ENCODE measurements around the gene GPR157. TPM values are rescaled to one million over a fixed set of nuclear protein-coding genes. Genes with fewer than 3 reads are reported as not detected.

GPR157 gene
- total RNA-seq, 1 donor from 2014 or later, result 0.76 TPM

DNA sequence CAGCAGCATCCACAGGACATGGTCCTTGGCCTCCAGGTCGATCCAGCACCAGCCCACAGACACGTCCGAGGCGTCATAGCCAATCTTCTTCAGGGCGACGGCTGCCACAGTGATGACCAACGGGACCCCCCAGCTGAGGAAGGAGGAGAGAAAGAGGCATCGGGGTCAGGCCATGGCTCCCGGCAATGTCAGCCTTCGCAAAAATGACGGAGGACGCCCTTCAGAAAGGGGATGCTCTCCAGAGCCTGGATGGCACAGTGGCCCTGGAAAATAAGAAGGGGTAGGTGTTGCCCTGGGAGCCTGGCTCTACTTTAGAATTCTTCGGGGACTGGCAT is 17.6 kb downstream of the GPR157 start:
- Mint-ChIP-seq H3K27ac (ENCODE audit: unreplicated experiment) (no peak overlapping the region), H3K36me3 (ENCODE audit: unreplicated experiment) (no peaks in the 10 kb centered on the region), H3K27me3 (ENCODE audit: unreplicated experiment) (peaks cover 4% of the 10 kb centered on the region), H3K4me3 (ENCODE audit: unreplicated experiment) (no peak overlapping the region), H3K9me3 (ENCODE audit: unreplicated experiment) (no peaks in the 10 kb centered on the region), H3K4me1 (ENCODE audit: low read depth, unreplicated experiment) (no peaks in the 10 kb centered on the region)
- DNase-seq, result no peak
- no peak for TF ChIP-seq CTCF (IDR thresholded peaks at IDR 0.05; ENCODE audit: partially characterized antibody, unreplicated experiment)

DNA sequence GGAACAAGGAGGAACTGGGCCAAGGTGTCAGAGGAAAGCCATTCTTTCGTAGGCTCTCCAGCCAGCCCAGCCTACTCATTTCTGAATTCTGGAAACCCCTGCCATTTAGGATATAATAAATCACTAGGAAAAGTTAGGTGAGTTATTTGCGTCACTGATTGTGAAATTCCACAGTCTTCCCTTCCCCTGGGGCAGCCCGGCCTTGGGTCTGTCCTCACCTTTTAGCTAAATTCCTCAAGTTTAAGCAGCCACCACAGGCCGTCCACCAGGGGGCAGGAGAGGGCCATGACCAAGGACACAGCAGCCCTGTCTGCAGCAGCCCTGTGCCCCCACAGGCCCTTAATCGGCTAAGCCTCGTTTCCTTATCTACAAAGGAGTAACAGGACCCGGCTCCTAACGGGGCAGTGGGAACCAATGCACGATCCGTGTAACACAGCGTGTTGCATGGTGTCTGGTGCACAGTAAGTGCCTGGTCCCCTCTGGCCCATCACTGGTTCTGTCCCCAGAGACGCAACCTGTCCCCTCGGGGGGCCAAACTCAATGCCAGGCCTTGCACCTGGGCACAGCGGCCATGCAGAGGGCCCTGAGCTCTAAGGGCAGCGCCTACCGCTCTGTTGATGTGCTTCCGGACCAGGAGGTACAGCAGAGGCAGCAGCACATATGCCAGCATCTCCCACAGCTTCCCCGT is 18.1 kb downstream of the GPR157 start:
- TF ChIP-seq CTCF (IDR thresholded peaks at IDR 0.05; ENCODE audit: partially characterized antibody, unreplicated experiment), result peak; percentile 92
- peak; percentile 96 for DNase-seq
- H3K4me3 Mint-ChIP-seq (ENCODE audit: unreplicated experiment), result no peak overlapping the region
- H3K4me1 Mint-ChIP-seq (ENCODE audit: low read depth, unreplicated experiment), result no peaks in the 10 kb centered on the region
- no peaks in the 10 kb centered on the region for H3K9me3 Mint-ChIP-seq (ENCODE audit: unreplicated experiment)
- H3K36me3 Mint-ChIP-seq (ENCODE audit: unreplicated experiment), result no peaks in the 10 kb centered on the region
- H3K27me3 Mint-ChIP-seq (ENCODE audit: unreplicated experiment), result peaks cover 4% of the 10 kb centered on the region
- H3K27ac Mint-ChIP-seq (ENCODE audit: unreplicated experiment), result no peak overlapping the region

- no peak for TF ChIP-seq CTCF (IDR thresholded peaks at IDR 0.05; ENCODE audit: partially characterized antibody, unreplicated experiment)
- no peak for DNase-seq
- Mint-ChIP-seq H3K4me3 (ENCODE audit: unreplicated experiment) (no peak overlapping the region), H3K36me3 (ENCODE audit: unreplicated experiment) (no peaks in the 10 kb centered on the region), H3K27me3 (ENCODE audit: unreplicated experiment) (peaks cover 8% of the 10 kb centered on the region), H3K27ac (ENCODE audit: unreplicated experiment) (no peak overlapping the region), H3K9me3 (ENCODE audit: unreplicated experiment) (no peaks in the 10 kb centered on the region), H3K4me1 (ENCODE audit: low read depth, unreplicated experiment) (no peaks in the 10 kb centered on the region)
Observed at GRCh38 chr1:9108056-9108665, 20.7 kb downstream of the GPR157 start.

DNA sequence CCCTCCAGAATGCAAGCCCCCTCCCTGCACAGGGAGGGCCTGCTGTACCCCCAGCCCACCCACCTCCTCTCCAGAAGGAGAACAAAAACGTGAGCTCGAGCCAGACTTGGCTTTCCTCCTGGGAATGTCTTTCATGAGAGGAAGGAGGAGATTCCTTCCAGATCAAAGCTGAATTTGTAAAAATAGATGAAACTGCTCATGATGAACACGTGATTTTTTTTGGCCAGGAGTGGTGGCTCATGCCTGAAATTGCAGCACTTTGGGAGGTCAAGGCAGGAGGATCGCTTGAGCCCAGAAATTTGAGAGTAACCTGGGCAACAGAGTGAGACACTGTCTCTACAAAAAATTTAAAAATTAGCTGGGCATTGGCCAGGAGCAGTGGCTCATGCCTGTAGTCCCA is 21.8 kb downstream of the GPR157 start:
- DNase-seq, result no peak
- Mint-ChIP-seq H3K27ac (ENCODE audit: unreplicated experiment) (no peak overlapping the region), H3K9me3 (ENCODE audit: unreplicated experiment) (no peaks in the 10 kb centered on the region), H3K4me1 (ENCODE audit: low read depth, unreplicated experiment) (no peaks in the 10 kb centered on the region), H3K27me3 (ENCODE audit: unreplicated experiment) (peaks cover 8% of the 10 kb centered on the region), H3K36me3 (ENCODE audit: unreplicated experiment) (no peaks in the 10 kb centered on the region), H3K4me3 (ENCODE audit: unreplicated experiment) (no peak overlapping the region)
- no peak for TF ChIP-seq CTCF (IDR thresholded peaks at IDR 0.05; ENCODE audit: partially characterized antibody, unreplicated experiment)

GRCh38 chr1:9106286-9106685 is 22.6 kb downstream of the GPR157 start:
- H3K27ac Mint-ChIP-seq (ENCODE audit: unreplicated experiment), result no peak overlapping the region

More at GRCh38 chr1:9106286-9106685, 22.6 kb downstream of the GPR157 start:
- Mint-ChIP-seq H3K9me3 (ENCODE audit: unreplicated experiment) (no peaks in the 10 kb centered on the region), H3K4me3 (ENCODE audit: unreplicated experiment) (no peak overlapping the region), H3K4me1 (ENCODE audit: low read depth, unreplicated experiment) (no peaks in the 10 kb centered on the region), H3K36me3 (ENCODE audit: unreplicated experiment) (no peaks in the 10 kb centered on the region), H3K27me3 (ENCODE audit: unreplicated experiment) (peaks cover 4% of the 10 kb centered on the region)
- no peak for DNase-seq
- TF ChIP-seq CTCF (IDR thresholded peaks at IDR 0.05; ENCODE audit: partially characterized antibody, unreplicated experiment), result no peak
